Stimulated activated CD4-positive, alpha-beta T cell treated with anti-CD3 and anti-CD28 coated beads, Interleukin-12 subunit alpha, Interleukin-12 subunit beta, amount 100 ng/mL, for 48 hours (primary cell): ENCODE measurements around the gene CDKN2AIPNL.

Experiments
- DNase-seq, 3 donors: peaks; one replicate each; pipeline ENCODE4 v3.0.0-alpha.2; 2020; ENCODE audit warnings: low read depth in 2 of 3, low spot score in 1 of 3

Gene CDKN2AIPNL, protein sequence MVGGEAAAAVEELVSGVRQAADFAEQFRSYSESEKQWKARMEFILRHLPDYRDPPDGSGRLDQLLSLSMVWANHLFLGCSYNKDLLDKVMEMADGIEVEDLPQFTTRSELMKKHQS

DNA sequence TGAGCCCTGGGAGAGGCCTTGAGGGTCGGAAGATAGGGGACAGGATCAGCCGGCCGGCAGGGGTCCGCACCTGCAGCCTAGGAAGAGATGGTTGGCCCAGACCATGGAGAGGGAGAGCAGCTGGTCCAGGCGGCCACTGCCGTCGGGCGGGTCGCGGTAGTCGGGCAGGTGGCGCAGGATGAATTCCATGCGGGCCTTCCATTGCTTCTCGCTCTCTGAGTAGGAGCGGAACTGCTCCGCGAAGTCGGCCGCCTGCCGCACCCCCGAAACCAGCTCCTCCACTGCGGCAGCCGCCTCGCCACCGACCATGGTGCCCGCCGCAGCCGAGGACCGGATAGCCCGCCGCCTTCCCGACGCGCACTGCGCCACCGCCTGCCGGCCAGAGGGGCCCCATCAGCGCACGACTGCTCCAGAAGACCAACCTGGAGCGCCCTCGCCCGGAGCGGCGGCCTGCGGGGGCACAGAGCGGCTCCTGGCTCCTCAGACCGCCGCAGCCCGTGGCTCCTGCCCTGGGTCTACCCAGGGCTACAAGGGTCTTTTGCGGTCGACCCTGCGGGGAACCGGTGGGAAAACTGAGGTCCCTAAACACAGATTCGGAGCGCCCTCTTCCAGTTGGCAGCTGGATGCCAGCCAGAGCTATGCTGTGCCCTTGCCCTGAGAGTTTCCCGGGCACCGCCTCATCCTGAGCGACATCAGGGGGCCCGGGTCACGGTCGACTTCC lies at the start of gene CDKN2AIPNL:
TSS of gene CDKN2AIPNL (minus strand) at position 336 of the 721 bp plus-strand sequence. CDS start at position 309, 27 bp downstream.
- DNase-seq, result peak; percentile 78 to 88 (median 81)

DNA sequence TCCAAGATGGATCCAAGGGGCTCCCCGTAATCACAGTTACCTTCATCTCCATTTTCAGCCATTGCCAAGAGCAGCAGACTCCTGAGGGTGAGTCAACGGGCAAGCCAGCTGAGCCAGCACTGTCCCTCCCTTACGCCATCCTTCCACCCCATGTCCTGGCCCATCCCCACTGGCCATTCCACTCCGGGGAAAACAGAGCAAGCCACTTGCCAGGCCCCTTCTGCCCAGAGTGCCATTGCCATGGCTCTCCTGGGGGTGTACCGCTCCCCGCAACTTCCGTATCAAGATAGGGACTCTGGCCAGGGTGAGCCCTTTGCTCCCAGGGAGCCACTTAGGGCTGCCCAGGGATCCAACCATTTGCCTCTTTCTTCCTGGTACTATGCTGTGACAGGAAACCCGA lies 48.9 kb upstream of the CDKN2AIPNL start:
- no peak for DNase-seq

DNA sequence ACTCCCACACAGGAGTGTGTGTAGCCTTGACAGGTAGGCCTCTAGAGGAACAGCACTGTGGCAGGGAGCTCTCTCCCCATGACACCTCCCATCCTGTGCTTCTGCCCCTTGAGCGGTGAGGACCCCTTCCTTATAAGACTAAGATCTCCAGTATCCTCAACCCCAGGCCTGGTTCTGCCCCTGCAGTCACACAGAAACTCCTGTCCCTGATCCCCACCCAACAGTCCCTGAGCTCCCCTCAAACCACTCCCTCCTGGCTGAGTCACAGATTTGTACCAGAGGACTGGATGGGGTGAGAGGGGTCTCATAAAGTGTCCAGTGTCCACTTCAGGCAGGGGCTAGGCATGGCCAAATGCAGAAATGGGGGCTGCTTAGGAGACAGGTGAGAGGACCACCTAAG lies 47.8 kb upstream of the CDKN2AIPNL start:
- DNase-seq, result no peak

DNA sequence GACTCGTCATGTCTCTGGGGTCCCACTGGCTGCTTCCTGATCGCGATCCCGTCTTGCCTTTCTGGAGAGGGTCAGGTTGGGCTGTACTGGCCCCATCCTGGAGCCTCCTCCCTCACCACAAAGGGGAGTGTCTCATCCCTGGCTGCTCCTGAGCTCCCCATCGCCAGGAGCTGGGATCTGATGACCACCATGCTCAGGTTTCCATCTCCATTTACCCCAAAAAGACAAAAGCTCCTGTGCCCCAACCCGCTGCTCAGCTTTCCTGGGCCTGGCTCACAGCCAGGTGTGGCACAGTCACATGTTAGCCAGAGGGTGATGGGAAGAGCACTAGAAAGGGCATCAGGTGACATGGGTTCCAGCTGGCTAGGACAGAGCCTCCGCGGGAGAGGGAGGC lies 47.3 kb upstream of the CDKN2AIPNL start:
- DNase-seq, result no peak

DNA sequence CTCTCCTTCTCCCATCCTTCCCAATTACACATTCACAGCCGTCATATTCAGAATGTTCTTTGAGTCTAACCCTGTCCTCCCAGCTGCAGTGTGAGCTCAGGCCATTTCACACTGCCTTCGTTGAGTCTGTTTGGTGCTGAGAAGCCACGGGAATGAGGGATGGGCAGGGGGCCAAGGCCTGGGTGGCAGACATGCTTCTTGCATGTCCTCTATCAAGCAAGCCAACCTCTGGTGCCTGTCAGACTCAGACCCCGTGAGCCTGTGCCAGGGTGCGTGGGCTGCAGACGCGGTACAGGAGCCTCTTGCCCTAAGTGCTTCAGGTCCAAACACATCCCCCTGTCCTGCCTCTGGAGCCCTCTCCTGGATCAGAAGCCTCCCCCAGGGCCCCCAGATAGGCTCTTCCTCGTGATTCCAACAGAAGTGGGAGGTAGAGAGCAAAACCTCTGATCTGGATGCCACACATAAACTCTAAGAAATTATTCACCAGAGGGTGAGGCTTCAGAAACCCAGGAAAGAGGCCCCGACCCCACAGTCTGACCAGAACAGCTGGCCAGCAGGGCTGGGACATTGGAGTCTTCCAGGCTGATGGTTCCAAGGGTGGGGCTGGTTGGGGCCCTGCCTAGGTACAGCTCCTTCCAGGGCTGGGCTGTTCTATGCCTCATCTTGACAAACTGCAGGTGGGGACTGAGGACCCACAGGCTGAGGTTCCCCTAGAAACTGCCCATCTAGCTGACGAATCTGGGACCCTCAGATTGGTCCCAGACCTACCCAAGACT lies 46.7 kb upstream of the CDKN2AIPNL start:
- no peak for DNase-seq

DNA sequence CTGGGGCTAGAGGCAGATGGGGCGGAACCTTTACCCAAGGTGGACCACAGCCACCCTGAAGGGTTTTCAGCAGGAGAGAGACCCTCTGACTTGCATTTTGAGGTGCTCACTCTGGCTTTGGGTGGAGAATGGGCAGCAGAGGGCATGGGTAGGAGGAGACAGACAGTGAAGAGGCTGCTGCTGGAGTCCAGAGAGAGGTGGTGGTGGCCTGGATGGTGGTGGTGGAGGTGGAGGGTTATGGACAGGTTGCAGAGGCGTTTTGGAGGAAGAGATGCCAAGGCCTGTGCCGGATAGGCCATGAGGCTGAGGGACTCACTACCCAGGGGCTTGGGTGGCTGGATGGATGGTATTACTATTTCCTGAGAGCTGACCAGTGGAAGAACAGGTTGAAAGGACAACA lies 46.1 kb upstream of the CDKN2AIPNL start:
- no peak for DNase-seq

DNA sequence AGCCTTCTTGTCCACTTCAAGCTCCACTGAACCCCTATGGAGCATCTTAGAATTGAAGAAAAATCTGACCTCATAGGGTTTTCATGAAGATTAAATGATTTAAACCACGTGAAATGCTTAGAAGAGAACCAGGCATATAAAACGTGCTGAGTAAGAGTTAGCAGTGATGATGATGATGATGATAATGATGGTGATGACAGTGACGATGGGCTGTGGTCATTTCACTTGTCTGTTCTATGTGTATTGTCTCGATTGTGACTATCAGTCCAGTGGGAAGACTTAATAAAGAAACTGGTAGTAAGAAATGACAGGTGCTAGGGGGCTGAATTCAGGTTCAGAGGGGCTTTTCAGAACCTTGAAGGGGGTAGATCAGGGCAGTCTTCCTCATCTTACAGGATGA lies 45.1 kb upstream of the CDKN2AIPNL start:
- DNase-seq, result no peak

DNA sequence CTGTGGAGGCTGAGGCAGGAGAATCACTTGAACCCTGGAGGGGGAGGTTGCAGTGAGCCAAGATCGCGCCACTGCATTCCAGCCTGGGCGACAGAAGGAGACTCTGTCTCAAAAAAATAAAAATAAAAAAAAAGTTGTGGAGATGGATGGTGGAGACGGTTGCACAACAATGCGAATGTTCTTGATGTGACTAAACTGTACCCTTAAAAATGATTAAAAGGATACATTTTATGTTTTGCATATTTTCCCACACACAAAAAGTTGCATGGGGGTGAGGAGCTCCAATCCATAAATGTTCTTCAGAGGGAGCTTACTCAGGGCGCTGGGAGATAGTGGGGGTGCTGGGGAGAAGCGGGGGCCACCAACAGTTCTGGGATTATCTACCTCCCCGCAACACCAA lies 43.8 kb upstream of the CDKN2AIPNL start:
- DNase-seq, result no peak

DNA sequence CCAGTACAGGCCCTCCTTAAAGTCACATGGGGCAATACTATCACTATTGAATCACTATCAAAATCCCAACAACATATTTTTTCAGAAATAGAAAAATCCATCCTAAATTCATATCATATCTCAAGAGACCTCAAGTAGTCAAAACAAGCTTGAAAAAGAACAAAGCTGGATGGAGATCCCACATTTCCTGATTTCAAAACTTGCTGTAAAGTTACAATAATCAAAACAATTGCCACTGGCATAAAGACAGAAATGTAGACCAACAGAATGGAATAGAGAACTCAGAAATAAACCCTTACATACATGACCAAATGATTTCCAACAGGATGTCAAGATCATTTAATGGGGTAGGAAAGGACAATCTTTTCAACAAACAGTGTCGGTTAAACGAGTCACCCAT lies 41.3 kb upstream of the CDKN2AIPNL start:
- no peak for DNase-seq

DNA sequence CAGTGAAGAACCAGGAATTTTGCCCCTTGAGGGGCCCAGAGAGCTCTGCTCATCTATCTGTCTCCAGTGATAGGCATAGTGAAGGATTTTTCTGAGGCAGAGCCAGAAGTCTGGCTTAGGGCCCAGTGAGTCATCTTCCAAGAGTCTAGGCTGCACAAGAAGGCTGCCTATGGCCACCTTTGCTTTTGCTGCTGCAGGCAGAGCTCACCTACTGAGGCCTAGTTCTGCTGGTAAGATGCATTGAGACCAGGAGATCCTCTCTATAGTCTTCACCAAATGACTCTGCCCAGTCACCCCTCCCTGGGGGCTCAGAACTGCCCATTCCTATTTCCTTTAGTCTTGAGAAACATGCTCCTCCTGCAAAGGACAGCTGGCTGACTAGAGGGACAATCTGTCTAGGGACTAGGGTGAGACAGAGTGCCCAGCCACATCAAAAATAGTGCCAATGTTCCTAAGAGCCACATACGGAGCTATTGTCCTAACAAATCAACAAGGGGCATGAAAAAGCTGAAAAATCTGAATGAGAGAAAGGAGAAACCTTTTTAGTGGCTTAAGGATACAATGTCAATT lies 40.3 kb upstream of the CDKN2AIPNL start:
- DNase-seq, result no peak

DNA sequence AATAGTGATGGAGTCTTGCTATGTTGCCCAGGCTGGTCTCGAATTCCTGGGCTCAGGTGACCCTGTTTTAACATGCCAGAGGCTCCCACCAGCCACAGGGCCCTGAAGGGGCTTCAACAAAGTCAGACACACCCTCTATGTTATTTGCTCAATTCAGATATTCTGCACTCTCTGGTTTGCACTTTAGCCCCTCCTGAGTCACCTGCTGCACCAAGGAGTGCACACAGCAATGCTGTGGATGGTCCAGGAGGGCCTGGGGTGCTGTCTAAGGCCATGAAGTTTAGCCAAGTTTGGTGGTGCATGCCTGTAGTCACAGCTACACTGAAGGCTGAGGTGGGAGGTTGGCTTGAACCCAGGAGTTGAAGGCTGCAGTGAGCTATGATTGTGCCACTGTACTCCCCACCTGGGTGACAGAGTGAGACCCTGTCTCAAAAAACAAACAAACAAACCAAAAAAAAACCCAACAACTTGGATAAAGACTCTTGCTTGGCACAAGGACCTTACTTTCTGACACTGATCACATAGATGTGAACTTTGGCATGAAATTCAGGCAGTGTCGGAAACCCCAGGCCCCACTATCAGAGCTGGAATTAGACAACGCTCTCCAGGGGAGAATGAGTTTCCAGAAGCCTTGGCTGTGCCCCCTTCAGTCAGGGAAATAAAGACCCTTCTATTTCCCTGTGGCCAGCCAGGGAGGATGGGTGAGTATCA lies 39.7 kb upstream of the CDKN2AIPNL start:
- DNase-seq, result no peak

DNA sequence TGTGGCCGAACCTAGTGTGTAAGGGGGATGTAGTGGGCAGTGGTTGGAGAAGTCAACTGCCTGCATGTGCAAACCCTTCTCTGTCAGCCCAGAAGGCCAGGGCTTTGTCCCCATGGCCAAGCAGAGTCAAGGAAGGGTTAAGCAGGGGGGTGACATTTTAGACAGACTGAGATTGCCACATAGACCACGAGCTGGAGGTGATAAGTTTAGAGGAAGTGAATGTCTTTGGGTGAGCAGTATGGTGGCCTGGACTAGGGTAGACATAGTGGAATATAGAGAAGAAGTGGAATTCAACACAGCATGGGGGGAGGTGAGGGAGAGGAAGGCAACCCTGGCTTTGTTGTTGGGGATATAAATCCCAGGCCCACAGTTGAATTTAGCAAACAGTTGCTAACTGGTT lies 38.7 kb upstream of the CDKN2AIPNL start:
- DNase-seq, result no peak

DNA sequence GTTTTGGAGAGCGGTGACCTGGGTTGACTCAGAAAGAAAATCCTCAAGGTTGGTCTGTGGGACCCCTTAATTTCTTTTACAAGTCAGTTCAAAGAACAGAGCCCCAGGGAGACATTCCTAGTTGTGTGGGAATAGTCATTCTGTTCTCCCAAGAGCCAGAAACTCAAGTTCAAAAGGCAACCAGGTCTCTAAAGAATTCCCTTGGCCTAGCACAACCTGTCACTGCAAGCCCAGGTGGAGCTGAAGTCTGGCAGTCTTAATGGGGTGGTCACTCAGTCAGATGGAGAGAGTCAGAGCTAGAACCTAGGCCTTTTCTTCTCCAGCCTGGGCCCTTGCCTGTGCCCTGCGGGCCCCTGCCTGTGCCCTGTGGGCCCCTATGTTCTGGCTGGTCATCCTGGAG lies 37.5 kb upstream of the CDKN2AIPNL start:
- no peak for DNase-seq

DNA sequence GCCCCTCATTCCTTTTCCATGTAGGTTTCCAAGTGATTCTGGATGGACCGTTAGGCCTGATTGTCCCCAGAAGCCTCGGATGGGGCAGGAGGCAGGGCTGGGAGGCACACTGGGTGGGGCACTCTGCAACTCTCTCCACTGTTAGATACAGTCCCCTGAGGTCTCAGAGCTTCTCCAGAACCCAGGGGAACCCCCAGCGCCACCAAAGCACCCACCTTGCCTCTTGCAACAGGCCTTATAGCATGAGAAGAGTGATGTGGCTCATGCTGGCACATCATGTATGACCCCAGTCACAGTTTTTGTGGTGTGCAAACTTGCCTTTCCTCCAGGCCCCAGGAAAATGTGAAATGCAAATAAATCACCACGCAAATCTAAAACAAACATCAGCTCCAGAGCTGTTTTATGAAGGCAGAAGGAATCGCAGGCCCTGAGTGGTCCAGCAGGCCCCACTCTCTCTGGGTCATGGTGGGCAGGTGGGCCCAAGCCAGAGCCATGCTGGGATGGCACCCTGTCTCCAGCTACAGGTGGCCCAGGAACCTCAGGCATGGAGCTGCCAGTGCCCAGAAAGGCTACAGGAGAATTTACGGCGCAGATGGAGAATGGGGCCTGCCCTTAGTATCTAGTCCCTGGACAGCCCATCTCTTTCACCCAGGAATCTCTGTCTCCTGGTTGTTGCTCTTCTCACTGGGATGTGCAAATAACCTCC lies 36.3 kb upstream of the CDKN2AIPNL start:
- no peak for DNase-seq

DNA sequence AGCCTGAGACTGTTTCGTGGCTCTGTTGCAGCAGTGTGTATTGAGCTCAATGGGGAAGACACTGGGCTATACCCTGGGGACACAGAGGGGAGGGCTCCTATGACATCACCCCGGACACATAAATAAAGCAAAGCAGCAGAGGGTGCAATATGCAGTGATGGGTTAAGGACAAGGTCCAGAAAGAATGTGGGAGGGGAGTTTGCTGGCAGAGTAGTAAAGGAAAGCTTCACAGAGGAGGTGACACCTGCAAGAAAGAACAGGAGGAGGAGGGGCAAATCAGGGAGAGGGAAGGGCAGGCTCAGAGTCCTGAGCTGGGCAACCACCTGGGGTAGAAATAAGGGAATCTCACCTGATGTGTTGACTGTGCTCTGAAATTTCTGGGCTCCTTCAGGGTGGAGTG lies 35.3 kb upstream of the CDKN2AIPNL start:
- DNase-seq, result no peak

DNA sequence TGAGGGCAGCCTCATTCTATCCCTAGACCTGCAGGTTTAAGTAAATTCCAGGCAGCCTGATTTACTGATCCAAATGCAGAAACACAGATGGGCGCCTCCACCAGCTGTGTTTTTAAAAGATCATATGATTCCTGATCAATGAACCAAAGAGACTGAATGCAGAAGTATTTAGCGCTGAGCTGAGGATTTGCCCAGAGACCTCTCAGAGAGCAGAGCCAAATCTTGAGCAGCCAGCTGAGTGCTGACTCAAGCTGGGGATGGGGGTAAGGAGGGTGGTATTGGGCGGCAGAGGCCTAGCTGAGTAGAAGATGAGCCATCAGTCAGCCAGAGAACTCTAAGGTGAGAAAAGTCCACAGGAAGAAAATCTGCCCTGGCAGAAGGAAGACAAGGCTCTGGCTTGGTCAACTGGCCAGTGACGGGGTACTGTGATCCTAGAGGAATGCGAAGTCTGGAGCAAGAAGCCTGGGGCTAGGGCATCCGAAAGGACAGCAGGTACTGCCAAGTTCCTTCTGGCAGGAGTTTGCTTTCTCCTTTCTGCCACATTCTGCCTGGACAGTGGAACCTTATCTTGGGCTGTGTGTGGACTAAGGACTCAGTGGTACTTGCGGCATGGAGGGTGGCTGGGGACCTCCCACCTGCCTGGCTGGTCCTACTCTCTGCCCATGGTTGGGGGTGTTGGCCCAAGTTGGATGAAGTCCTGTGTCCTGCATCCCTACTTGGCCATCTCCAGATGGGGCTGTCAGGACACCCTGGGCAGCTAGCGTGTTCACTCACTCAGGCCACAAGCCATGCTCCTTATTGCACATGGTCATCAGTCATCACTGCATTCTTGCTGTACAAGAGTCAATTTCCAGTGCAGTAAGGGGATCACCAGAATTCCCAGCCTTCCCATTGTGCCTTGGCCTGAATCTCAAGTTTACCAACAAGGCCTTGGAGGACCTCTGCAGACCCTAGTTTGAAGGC lies 34.5 kb upstream of the CDKN2AIPNL start:
- no peak for DNase-seq

DNA sequence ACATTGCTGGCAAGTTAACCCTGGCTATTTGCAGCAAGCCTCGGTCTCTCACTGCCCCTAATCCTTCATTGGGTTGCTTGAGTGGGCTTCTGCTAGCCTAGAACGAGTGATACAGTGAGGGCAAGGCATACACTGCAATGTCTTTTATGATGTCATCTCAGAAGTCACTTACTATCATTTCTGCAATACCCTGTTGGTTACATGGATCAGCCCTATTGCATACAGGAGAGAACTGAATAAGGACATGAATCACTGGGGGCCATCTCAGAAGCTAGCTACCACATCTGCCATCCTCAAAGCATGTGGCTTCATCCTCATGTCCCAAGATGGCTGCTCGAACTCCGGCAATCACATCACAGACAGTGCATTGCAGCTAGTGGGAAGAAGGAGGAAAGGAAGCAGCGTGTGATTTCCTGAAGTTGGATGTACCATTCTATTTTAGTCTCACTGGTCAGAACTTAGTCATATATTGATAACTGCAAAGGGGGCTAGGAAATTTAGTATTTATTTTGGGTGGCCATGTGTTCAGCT lies 33.3 kb upstream of the CDKN2AIPNL start:
- DNase-seq, result no peak

DNA sequence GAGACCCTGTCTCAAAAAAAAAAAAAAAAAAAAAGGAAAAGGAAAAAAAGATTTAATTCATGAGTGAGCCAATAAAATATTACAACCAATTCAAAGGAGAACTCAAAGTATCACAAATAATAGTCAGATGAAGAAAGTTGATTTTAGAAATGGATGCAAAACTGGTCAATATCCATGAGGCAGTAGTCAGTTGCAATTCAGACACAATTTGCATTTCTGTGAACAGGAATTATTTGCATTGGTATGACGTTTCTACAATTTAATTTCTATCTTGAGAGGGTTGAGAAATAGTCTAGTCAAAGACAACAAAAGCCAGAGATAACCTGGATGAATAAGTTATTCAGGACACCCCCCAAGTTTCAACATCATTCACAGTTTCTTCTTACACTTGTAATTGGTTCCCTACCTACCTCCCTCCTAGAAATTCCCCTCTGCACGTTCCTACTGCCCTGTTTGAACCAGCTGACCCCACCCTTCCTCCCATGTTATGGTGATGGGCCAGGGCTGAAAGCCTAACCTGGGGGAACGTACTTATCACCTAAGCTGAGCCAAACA lies 28.6 kb upstream of the CDKN2AIPNL start:
- DNase-seq, result no peak

DNA sequence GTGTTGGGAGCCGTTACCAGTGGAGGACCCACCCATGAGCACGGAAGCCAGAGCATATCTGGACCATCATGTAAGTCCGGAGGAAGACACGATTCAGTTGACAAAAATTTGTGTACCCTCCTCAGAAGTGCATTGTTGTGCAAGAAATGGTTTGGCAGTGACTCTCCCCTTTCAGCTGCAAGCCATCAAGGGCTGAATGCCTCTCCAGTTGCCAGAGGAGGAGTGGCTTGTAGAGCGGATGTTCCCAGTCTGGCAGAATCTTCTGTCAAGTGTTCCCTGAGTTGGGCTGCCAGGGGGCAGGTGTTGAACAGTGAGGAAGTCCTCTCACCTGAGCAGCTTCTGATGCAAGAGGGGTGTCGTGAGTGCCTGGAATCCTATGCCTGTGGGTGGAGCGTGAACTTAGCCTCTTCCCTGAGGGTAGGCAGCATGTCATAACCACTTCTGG lies 27.6 kb upstream of the CDKN2AIPNL start:
- DNase-seq, result no peak
